Activated CD8-positive, alpha-beta T cell treated with anti-CD3 and anti-CD28 coated beads for 36 hours (primary cell): ENCODE data around the gene PSMA6. TPM values are rescaled to one million over a fixed set of nuclear protein-coding genes. Genes with fewer than 3 reads are reported as not detected.
A peak's percentile ranks its signal among the peaks of the same experiment; 100 is the strongest.

Experiments used
- ATAC-seq: fragments of 200-7000 bp; cut with Tn5 transposase; one replicate; pipeline ENCODE4 v1.10.0; 2021; ENCODE audit warnings: mild to moderate bottlenecking, moderate library complexity
- CTCF ChIA-PET: fragments of 350-600 bp; sonication (Branson Sonifier 250); formaldehyde crosslinking; loops from one replicate; lab custom pipeline; 2021; ENCODE audit warnings: antibody characterized with exemption; lab: Charles Lee
- POLR2A ChIA-PET: fragments of 350-600 bp; sonication (Branson Sonifier 250); formaldehyde crosslinking; loops from one replicate; lab custom pipeline; 2021; ENCODE audit warnings: antibody characterized with exemption; lab: Charles Lee
- DNase-seq: peaks from one replicate; pipeline ENCODE4 v3.0.0-alpha.2; 2020
- H3K27ac Mint-ChIP-seq: one replicate; pipeline ENCODE4 v1.8.0; 2021; ENCODE audit warnings: mild to moderate bottlenecking, mixed read lengths
- H3K27me3 Mint-ChIP-seq: one replicate; pipeline ENCODE4 v1.8.0; 2021; ENCODE audit warnings: mixed read lengths
- H3K36me3 Mint-ChIP-seq: one replicate; pipeline ENCODE4 v1.8.0; 2021; ENCODE audit warnings: low read depth, mixed read lengths
- H3K4me1 Mint-ChIP-seq: one replicate; pipeline ENCODE4 v1.8.0; 2021; ENCODE audit warnings: low read depth, mixed read lengths
- H3K4me3 Mint-ChIP-seq: one replicate; pipeline ENCODE4 v1.8.0; 2021; ENCODE audit warnings: mild to moderate bottlenecking, moderate library complexity, mixed read lengths
- H3K9me3 Mint-ChIP-seq: one replicate; pipeline ENCODE4 v1.8.0; 2021; ENCODE audit warnings: mixed read lengths
- CTCF ChIP-seq: fragments of 200-600 bp; IDR thresholded peaks from one replicate; pipeline ENCODE4 v1.8.0; 2022; ENCODE audit warnings: antibody characterized with exemption, mild to moderate bottlenecking
- intact Hi-C: fragments of 100-400 bp; cut with micrococcal nuclease; formaldehyde crosslinking; loops from one replicate; pipeline ENCODE4 v1.10.0; 2022
- total RNA-seq, 2 experiments: library from RNA; stranded (reverse); gene quantifications; one replicate each; pipeline ENCODE4 v1.2.3, GENCODE V29; 2021

PSMA6 gene
- total RNA-seq, 2 experiments from 2014 or later: 361 to 393 TPM

GRCh38 chr14:35341751-35342488, 49.7 kb downstream of the PSMA6 start:
- no peaks in the 10 kb centered on the region for H3K36me3 Mint-ChIP-seq
- no peak overlapping the region for H3K4me3 Mint-ChIP-seq
- peak; percentile 63 for DNase-seq
- H3K27ac Mint-ChIP-seq: no peak overlapping the region
- intact Hi-C loops: no loop called here
- POLR2A ChIA-PET: interaction anchor here (0.8 to 2.0 kb wide), 4 partner anchors 10 to 61 kb away, joined by 3 to 10 read pairs (median 4); no protein-coding TSS in a partner anchor
- no peaks in the 10 kb centered on the region for H3K27me3 Mint-ChIP-seq
- no peaks in the 10 kb centered on the region for H3K9me3 Mint-ChIP-seq
- peak; percentile 86 for ATAC-seq
- CTCF ChIA-PET: interaction anchor here (1.0 to 1.3 kb wide), 2 partner anchors 8 to 34 kb away, joined by 3 read pairs; no protein-coding TSS in a partner anchor
- TF ChIP-seq CTCF: no peak
- H3K4me1 Mint-ChIP-seq: peaks cover 35% of the 10 kb centered on the region

GRCh38 chr14:35342489-35343010, 50.4 kb downstream of the PSMA6 start:
- no peak overlapping the region for H3K4me3 Mint-ChIP-seq
- TF ChIP-seq CTCF: no peak
- ChIA-PET POLR2A (interaction anchor here (0.8 to 2.0 kb wide), 3 partner anchors 14 to 61 kb away, joined by 3 to 10 read pairs (median 4); no protein-coding TSS in a partner anchor), CTCF (interaction anchor here (1.0 to 1.3 kb wide), 3 partner anchors 8 to 201 kb away, joined by 3 to 4 read pairs (median 3); no protein-coding TSS in a partner anchor)
- intact Hi-C loops: no loop called here
- peaks cover 36% of the 10 kb centered on the region for H3K4me1 Mint-ChIP-seq
- H3K27ac Mint-ChIP-seq: no peak overlapping the region
- no peaks in the 10 kb centered on the region for H3K36me3 Mint-ChIP-seq
- H3K9me3 Mint-ChIP-seq: no peaks in the 10 kb centered on the region
- ATAC-seq (no peak), DNase-seq (no peak)
- H3K27me3 Mint-ChIP-seq: no peaks in the 10 kb centered on the region

GRCh38 chr14:35343702-35344101, 51.5 kb downstream of the PSMA6 start:
- intact Hi-C loops: no loop called here
- H3K36me3 Mint-ChIP-seq: no peaks in the 10 kb centered on the region
- DNase-seq (no peak), ATAC-seq (no peak)
- ChIA-PET POLR2A (interaction anchor here (0.6 kb wide), 1 partner anchor 896 kb away, joined by 3 read pairs; no protein-coding TSS in a partner anchor), CTCF (interaction anchor here (1.3 kb wide), 1 partner anchor 203 kb away, joined by 4 read pairs; no protein-coding TSS in a partner anchor)
- no peaks in the 10 kb centered on the region for H3K9me3 Mint-ChIP-seq
- peaks cover 43% of the 10 kb centered on the region for H3K4me1 Mint-ChIP-seq
- H3K27ac Mint-ChIP-seq: no peak overlapping the region
- no peak overlapping the region for H3K4me3 Mint-ChIP-seq
- H3K27me3 Mint-ChIP-seq: no peaks in the 10 kb centered on the region
- no peak for TF ChIP-seq CTCF

GRCh38 chr14:35344107-35344807, 52.1 kb downstream of the PSMA6 start:
- Mint-ChIP-seq H3K27ac (no peak overlapping the region), H3K27me3 (no peaks in the 10 kb centered on the region), H3K36me3 (no peaks in the 10 kb centered on the region), H3K4me3 (no peak overlapping the region), H3K4me1 (peaks cover 43% of the 10 kb centered on the region), H3K9me3 (no peaks in the 10 kb centered on the region)
- CTCF ChIA-PET: no interaction called here
- POLR2A ChIA-PET: no interaction called here
- no peak for TF ChIP-seq CTCF
- no peak for DNase-seq
- intact Hi-C loops: no loop called here
- no peak for ATAC-seq
